ENCODE data around the gene CNOT1.
"Not testable (repeated sequence)": the region's sequence is repeated elsewhere in the genome, so short reads cannot be mapped to it uniquely, and the experiment has no call there.

The CNOT1 gene

GRCh38 chr16:58614860-58615259 lies 14.8 kb downstream of the CNOT1 start:
- H4K20me1 ChIP-seq = peaks cover 71% of the 10 kb centered on the region
- H3K4me2 ChIP-seq = no peak overlapping the region
- no peak for TF ChIP-seq Cebpa-rat (IDR thresholded peaks at IDR 0.05)
- no peak overlapping the region for H3K9ac ChIP-seq
- H3K27me3 ChIP-seq = no peaks in the 10 kb centered on the region
- H3K4me1 ChIP-seq = no peaks in the 10 kb centered on the region
- no peaks in the 10 kb centered on the region for H3K9me3 ChIP-seq
- H3K36me3 ChIP-seq = peaks cover 70% of the 10 kb centered on the region
- no peak overlapping the region for H3K4me3 ChIP-seq
- no peak overlapping the region for H3K27ac ChIP-seq

GRCh38 chr16:58614212-58614611 lies 15.4 kb downstream of the CNOT1 start:
- no peak for TF ChIP-seq Cebpa-rat (IDR thresholded peaks at IDR 0.05)
- H3K9ac ChIP-seq = no peak overlapping the region
- no peaks in the 10 kb centered on the region for H3K4me1 ChIP-seq
- H3K9me3 ChIP-seq = no peaks in the 10 kb centered on the region
- peaks cover 70% of the 10 kb centered on the region for H3K36me3 ChIP-seq
- H3K4me3 ChIP-seq = no peak overlapping the region
- H3K4me2 ChIP-seq = no peak overlapping the region
- peaks cover 71% of the 10 kb centered on the region for H4K20me1 ChIP-seq
- no peaks in the 10 kb centered on the region for H3K27me3 ChIP-seq
- no peak overlapping the region for H3K27ac ChIP-seq

GRCh38 chr16:58612965-58613364 lies 16.7 kb downstream of the CNOT1 start:
- peaks cover 70% of the 10 kb centered on the region for H3K36me3 ChIP-seq
- not testable (repeated sequence) for H3K4me2 ChIP-seq, H3K4me1 ChIP-seq, H3K4me3 ChIP-seq, H3K27ac ChIP-seq, H3K27me3 ChIP-seq, H3K9me3 ChIP-seq, H3K9ac ChIP-seq
- H4K20me1 ChIP-seq = peaks cover 71% of the 10 kb centered on the region

- H3K9me3 ChIP-seq = no peaks in the 10 kb centered on the region
- no peak overlapping the region for H3K4me3 ChIP-seq
- TF ChIP-seq Cebpa-rat (IDR thresholded peaks at IDR 0.05) = no peak
- H3K27me3 ChIP-seq = no peaks in the 10 kb centered on the region
- no peak overlapping the region for H3K27ac ChIP-seq
- H3K9ac ChIP-seq = no peak overlapping the region
- peaks cover 95% of the 10 kb centered on the region for H4K20me1 ChIP-seq
- no peak overlapping the region for H3K4me2 ChIP-seq
- peaks cover 82% of the 10 kb centered on the region for H3K36me3 ChIP-seq
- H3K4me1 ChIP-seq = no peaks in the 10 kb centered on the region
These were observed 21.0 kb downstream of the CNOT1 start for GRCh38 chr16:58608601-58609136.

GRCh38 chr16:58605562-58605961 lies 24.1 kb downstream of the CNOT1 start:
- H3K9me3 ChIP-seq = no peaks in the 10 kb centered on the region
- H3K4me1 ChIP-seq = no peaks in the 10 kb centered on the region
- no peak overlapping the region for H3K27ac ChIP-seq
- no peaks in the 10 kb centered on the region for H3K27me3 ChIP-seq
- H3K4me2 ChIP-seq = no peak overlapping the region
- H4K20me1 ChIP-seq = peaks cover 100% of the 10 kb centered on the region
- no peak overlapping the region for H3K9ac ChIP-seq
- H3K36me3 ChIP-seq = peaks cover 87% of the 10 kb centered on the region
- TF ChIP-seq Cebpa-rat (IDR thresholded peaks at IDR 0.05) = no peak
- H3K4me3 ChIP-seq = no peak overlapping the region

GRCh38 chr16:58591083-58591482 lies 38.5 kb downstream of the CNOT1 start:
- Histone ChIP-seq H3K27ac (no peak overlapping the region), H3K9me3 (no peaks in the 10 kb centered on the region), H3K4me1 (peaks cover 6% of the 10 kb centered on the region; the same call in 1 of the 2 replicates), H3K4me3 (no peak overlapping the region), H3K27me3 (no peaks in the 10 kb centered on the region), H3K36me3 (peaks cover 98% of the 10 kb centered on the region), H3K4me2 (no peak overlapping the region), H3K9ac (no peak overlapping the region), H4K20me1 (peaks cover 93% of the 10 kb centered on the region)
- TF ChIP-seq Cebpa-rat (IDR thresholded peaks at IDR 0.05) = no peak

- Histone ChIP-seq H3K36me3 (peaks cover 97% of the 10 kb centered on the region), H3K4me3 (no peak overlapping the region), H4K20me1 (peaks cover 91% of the 10 kb centered on the region), H3K4me2 (no peak overlapping the region), H3K27me3 (no peaks in the 10 kb centered on the region), H3K9ac (no peak overlapping the region), H3K27ac (no peak overlapping the region), H3K4me1 (peaks cover 6% of the 10 kb centered on the region; the same call in 1 of the 2 replicates), H3K9me3 (no peaks in the 10 kb centered on the region)
- TF ChIP-seq Cebpa-rat (IDR thresholded peaks at IDR 0.05) = no peak
These were observed 40.2 kb downstream of the CNOT1 start for GRCh38 chr16:58589326-58589905.

GRCh38 chr16:58588406-58588805 lies 41.2 kb downstream of the CNOT1 start:
- H3K4me1 ChIP-seq = peaks cover 6% of the 10 kb centered on the region; the same call in 1 of the 2 replicates
- H3K36me3 ChIP-seq = peaks cover 97% of the 10 kb centered on the region
- no peak overlapping the region for H3K4me2 ChIP-seq
- no peaks in the 10 kb centered on the region for H3K9me3 ChIP-seq
- TF ChIP-seq Cebpa-rat (IDR thresholded peaks at IDR 0.05) = no peak
- H3K4me3 ChIP-seq = no peak overlapping the region
- no peak overlapping the region for H3K27ac ChIP-seq
- H4K20me1 ChIP-seq = peaks cover 90% of the 10 kb centered on the region
- H3K9ac ChIP-seq = no peak overlapping the region
- H3K27me3 ChIP-seq = no peaks in the 10 kb centered on the region

GRCh38 chr16:58586340-58587030 lies 43.1 kb downstream of the CNOT1 start:
- no peak for TF ChIP-seq Cebpa-rat (IDR thresholded peaks at IDR 0.05)
- H3K27ac ChIP-seq = no peak overlapping the region
- peaks cover 97% of the 10 kb centered on the region for H3K36me3 ChIP-seq
- no peaks in the 10 kb centered on the region for H3K27me3 ChIP-seq
- no peak overlapping the region for H3K9ac ChIP-seq
- no peaks in the 10 kb centered on the region for H3K9me3 ChIP-seq
- H3K4me1 ChIP-seq = peaks cover 6% of the 10 kb centered on the region; the same call in 1 of the 2 replicates
- no peak overlapping the region for H3K4me2 ChIP-seq
- peaks cover 89% of the 10 kb centered on the region for H4K20me1 ChIP-seq
- H3K4me3 ChIP-seq = no peak overlapping the region

- H3K9ac ChIP-seq = no peak overlapping the region
- peaks cover 97% of the 10 kb centered on the region for H3K36me3 ChIP-seq
- H3K4me3 ChIP-seq = no peak overlapping the region
- peaks cover 79% of the 10 kb centered on the region for H4K20me1 ChIP-seq
- H3K4me1 ChIP-seq = peaks cover 5% of the 10 kb centered on the region; the same call in 1 of the 2 replicates
- H3K4me2 ChIP-seq = no peak overlapping the region
- H3K9me3 ChIP-seq = no peaks in the 10 kb centered on the region
- H3K27me3 ChIP-seq = no peaks in the 10 kb centered on the region
- TF ChIP-seq Cebpa-rat (IDR thresholded peaks at IDR 0.05) = no peak
- H3K27ac ChIP-seq = no peak overlapping the region
These were observed 44.7 kb downstream of the CNOT1 start for GRCh38 chr16:58584831-58585505.
